Measurements from ENCODE around the gene PPP1R2.

GRCh38 chr3:195577645-195578177 lies 34.6 kb upstream of the PPP1R2 start:
- TF ChIP-seq CTCF (IDR thresholded peaks at IDR 0.05 in 2 of 3, conservative IDR thresholded peaks at IDR 0.05 in 1 of 3; ENCODE audit: borderline replicate concordance in 1 of 3, insufficient read depth in 1 of 3, low read depth in 2 of 3, low read length in 2 of 3) (no peak), POLR2A (IDR thresholded peaks at IDR 0.05; ENCODE audit: borderline replicate concordance, extremely low read depth, insufficient read depth, insufficient read length) (no peak)

Measured in HCT116 (cell line).